Measurements from ENCODE around the gene IP6K1.
"Not testable (repeated sequence)": the region's sequence is repeated elsewhere in the genome, so short reads cannot be mapped to it uniquely, and the experiment has no call there.

GRCh38 chr3:49780975-49781365 lies 5.4 kb downstream of the IP6K1 start:
- TF ChIP-seq CTCF, EP300 (IDR thresholded peaks at IDR 0.05): not testable (repeated sequence)
